GM12878 (cell line): ENCODE results near the gene CEP295NL. TPM values are rescaled to one million over a fixed set of nuclear protein-coding genes. Genes with fewer than 3 reads are reported as not detected.
"Not testable (repeated sequence)": the region's sequence is repeated elsewhere in the genome, so short reads cannot be mapped to it uniquely, and the experiment has no call there.

Experiments
- ATAC-seq: fragments of 200-7000 bp; cut with Tn5 transposase; 3 replicates; pipeline ENCODE4 v1.9.1; 2020; ENCODE audit warnings: mild to moderate bottlenecking, moderate library complexity
- BruUV-seq: library from RNA; stranded (reverse); fragments of 400-500 nt; replicated peaks from 2 replicates; lab custom pipeline; 2021; lab: Mats Ljungman, UMichigan
- CTCF ChIA-PET: fragments of 300-600 bp; sonication (Branson Sonifier 250); formaldehyde crosslinking; extraction: SDS; loops from one replicate; lab custom pipeline; 2021; ENCODE audit warnings: inconsistent platforms; lab: Yijun Ruan, JAX
- POLR2A ChIA-PET: fragments of 350-600 bp; formaldehyde crosslinking; extraction: SDS; loops from one replicate; lab custom pipeline; 2021; ENCODE audit warnings: inconsistent platforms; lab: Charles Lee
- RAD21 ChIA-PET: fragments of 300-600 bp; sonication (Branson Sonifier 250); formaldehyde crosslinking; loops from one replicate; lab custom pipeline; 2023; ENCODE audit warnings: antibody characterized with exemption; ENCODE audit not compliant: unreplicated experiment; lab: Charles Lee
- SMC1A ChIA-PET: fragments of 300-600 bp; sonication (Branson Sonifier 250); formaldehyde crosslinking; loops from one replicate; lab custom pipeline; 2023; ENCODE audit not compliant: unreplicated experiment, uncharacterized antibody; lab: Charles Lee
- DNase-seq: peaks from one replicate; pipeline ENCODE4 v3.0.0-alpha.2; 2011; ENCODE audit warnings: low read depth, low spot score
- FAIRE-seq: peaks from 3 replicates; lab custom pipeline; 2011; peaks lifted over from hg19 to GRCh38; lab: Jason Lieb, UNC
- H2AFZ ChIP-seq: 2 replicates; pipeline ENCODE4 v1.6.0; 2011; ENCODE audit warnings: low read depth, low read length, control low read depth; ENCODE audit not compliant: control insufficient read depth
- H3K27ac ChIP-seq: 2 replicates; pipeline ENCODE4 v1.5.1; 2011; ENCODE audit warnings: control low read depth; ENCODE audit not compliant: control insufficient read depth, insufficient read depth
- H3K27me3 ChIP-seq, 2 experiments: replicated peaks in 1 of 2; 2 replicates each; pipeline versions ENCODE4 v1.6.0 to v1.6.1; 2011; ENCODE audit warnings: low read length in 1 of 2; ENCODE audit not compliant: control insufficient read depth in 2 of 2, insufficient read depth in 2 of 2
- H3K36me3 ChIP-seq, 2 experiments: 2 replicates each; pipeline ENCODE4 v1.5.1; 2011; ENCODE audit warnings: low read length in 1 of 2; ENCODE audit not compliant: control insufficient read depth in 2 of 2, insufficient read depth in 2 of 2
- H3K4me1 ChIP-seq: 2 replicates; pipeline ENCODE4 v1.6.1; 2011; ENCODE audit warnings: mild to moderate bottlenecking, low read length, moderate library complexity, mixed read lengths; ENCODE audit not compliant: control insufficient read depth, insufficient read depth
- H3K4me2 ChIP-seq: 2 replicates; pipeline ENCODE4 v1.6.0; 2011; ENCODE audit warnings: control low read depth; ENCODE audit not compliant: control insufficient read depth, insufficient read depth
- H3K4me3 ChIP-seq: fragments of 200-600 bp; sonication (generic); 2 replicates; pipeline ENCODE4 v1.5.1; 2016
- H3K79me2 ChIP-seq: 2 replicates; pipeline ENCODE4 v1.6.0; 2011; ENCODE audit warnings: low read length; ENCODE audit not compliant: control insufficient read depth, insufficient read depth
- H3K9ac ChIP-seq: 2 replicates; pipeline ENCODE4 v1.8.0; 2011; ENCODE audit warnings: low read length, control low read depth, mixed read lengths; ENCODE audit not compliant: control insufficient read depth, insufficient read depth
- H3K9me3 ChIP-seq: replicated peaks from 3 replicates; pipeline ENCODE4 v1.5.1; 2011; ENCODE audit warnings: mild to moderate bottlenecking, low read length; ENCODE audit not compliant: control insufficient read depth, insufficient read depth
- H4K20me1 ChIP-seq: 2 replicates; pipeline ENCODE4 v1.6.0; 2011; ENCODE audit not compliant: control insufficient read depth, insufficient read depth
- MEF2A ChIP-seq: IDR thresholded peaks from 2 replicates; pipeline ENCODE4 v1.6.1; 2011; ENCODE audit warnings: low read depth, mild to moderate bottlenecking, low read length, moderate library complexity; ENCODE audit not compliant: insufficient read depth
- SPI1 ChIP-seq: IDR thresholded peaks from 2 replicates; pipeline ENCODE4 v1.6.1; 2011; ENCODE audit warnings: low read depth, mild to moderate bottlenecking, low read length, moderate library complexity, borderline replicate concordance; ENCODE audit not compliant: insufficient read depth
- WGBS: methylation state at CpG from one replicate; pipeline ENCODE4 v1.1.6; 2016; ENCODE audit warnings: low lambda C conversion rate; ENCODE audit not compliant: insufficient replicate concordance, insufficient coverage; ENCODE audit errors: missing lambda C conversion rate; 5-methylcytosine and 5-hydroxymethylcytosine counted together
- in situ Hi-C: fragments of 300-500 bp; cut with MboI; formaldehyde crosslinking; loops from 9 replicates; pipeline ENCODE4 v1.14.3; 2018; ENCODE audit warnings: mixed read lengths
- intact Hi-C: fragments of 100-400 bp; cut with micrococcal nuclease; formaldehyde crosslinking; loops from one replicate; pipeline ENCODE4 v1.14.2; 2022; ENCODE audit not compliant: unreplicated experiment
- polyA plus RNA-seq, 11 experiments: library from polyadenylated mRNA; depleted of rRNA in 4 of 11; unstranded in 6 of 11; stranded (reverse) in 5 of 11; fragments of >200 nt; fragmentation: Nextera tagmentation in 4 of 11; fragmentation: Illumina TruSeq in 1 of 11; extraction: Ambion mirVana in 4 of 11; extraction: Trizol in 1 of 11; gene quantifications; 1 replicate in 1 of 11; 2 replicates in 10 of 11; pipeline versions ENCODE4 v1.2.1 to v1.2.3, GENCODE V29; 2011 to 2016; ENCODE audit warnings: inconsistent platforms in 2 of 11, missing spikeins in 2 of 11, low read depth in 1 of 11
- total RNA-seq, 4 experiments: library from RNA; depleted of rRNA in 3 of 4; stranded (reverse); fragments of >200 nt in 3 of 4; fragmentation: Illumina TruSeq in 1 of 4; extraction: Trizol in 1 of 4; gene quantifications; 2 replicates each; pipeline versions ENCODE4 v1.2.1 to v1.2.3, GENCODE V29; 2013 to 2021

Gene CEP295NL
- total and polyA plus RNA-seq, 10 of the 15 experiments (the other 5 are each of a cell fraction or from before 2014, with no cell fraction given), result not detected

- RAD21 ChIA-PET, result interaction anchor here (0.6 kb wide), 1 partner anchor 81 kb away, joined by 3 read pairs; no protein-coding TSS in a partner anchor
- Histone ChIP-seq H2AFZ (no peak overlapping the region; the same call in 1 of the 2 replicates), H3K27ac (no peak overlapping the region)
- ATAC-seq, result peak; percentile 41
- TF ChIP-seq MEF2A (no peak), SPI1 (peak; percentile 54; the same call in 1 of the 2 replicates)
- TF ChIP-seq, all 136 proteins: peak for 1
- ChIA-PET CTCF (interaction anchor here (0.8 to 1.4 kb wide), 3 partner anchors 14 to 81 kb away, joined by 3 to 4 read pairs (median 3); no protein-coding TSS in a partner anchor), SMC1A (interaction anchor here (0.6 to 1.4 kb wide), 2 partner anchors 9 to 852 kb away, joined by 3 read pairs; no protein-coding TSS in a partner anchor), POLR2A (no interaction called here)
- Histone ChIP-seq H3K9ac (no peak overlapping the region), H3K4me2 (peak overlapping the region; percentile 86), H3K36me3 (no peaks in the 10 kb centered on the region), H3K27me3 (no peaks in the 10 kb centered on the region; a peak in 1 of 4 replicates), H4K20me1 (no peaks in the 10 kb centered on the region), H3K4me1 (peaks cover 25% of the 10 kb centered on the region), H3K4me3 (no peak overlapping the region), H3K9me3 (no peaks in the 10 kb centered on the region), H3K79me2 (no peaks in the 10 kb centered on the region)
- in situ Hi-C loops (no loop called here), intact Hi-C loops (no loop called here)
- BruUV-seq, result no TSS peak
- DNase-seq, result no peak
- FAIRE-seq, result no peak
- 85% methylated on average over 16 of the region's 16 CpGs for WGBS
Observed at GRCh38 chr17:78890498-78890897, 12.5 kb downstream of the CEP295NL start.

DNA sequence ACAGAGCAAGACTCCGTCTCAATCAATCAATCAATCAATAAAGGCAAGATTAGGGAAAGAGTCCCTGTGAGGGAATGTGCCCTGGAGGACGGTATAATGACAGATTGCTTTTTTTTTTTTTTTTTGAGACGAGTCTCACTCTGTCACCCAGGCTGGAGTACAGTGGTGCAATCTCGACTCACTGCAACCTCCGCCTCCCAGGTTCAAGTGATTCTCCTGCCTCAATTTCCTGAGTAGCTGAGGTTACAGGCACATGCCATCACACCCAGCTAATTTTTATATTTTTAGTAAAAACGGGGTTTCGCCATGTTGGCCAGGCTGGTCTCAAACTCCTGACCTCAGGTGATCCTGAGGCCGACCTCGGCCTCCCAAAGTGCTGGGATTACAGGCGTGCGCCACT, 12.9 kb downstream of the CEP295NL start:
- H3K9me3 ChIP-seq, in situ Hi-C loops, H3K4me3 ChIP-seq, POLR2A ChIA-PET, H4K20me1 ChIP-seq, H3K36me3 ChIP-seq, ATAC-seq, H3K27ac ChIP-seq, BruUV-seq, DNase-seq, H3K79me2 ChIP-seq, H3K27me3 ChIP-seq, H3K9ac ChIP-seq, intact Hi-C loops, FAIRE-seq, H2AFZ ChIP-seq: not testable (repeated sequence)
- Histone ChIP-seq H3K4me1 (peaks cover 25% of the 10 kb centered on the region), H3K4me2 (peak overlapping the region; percentile 86)
- RAD21 ChIA-PET, result interaction anchor here (0.6 kb wide), 1 partner anchor 81 kb away, joined by 3 read pairs; no protein-coding TSS in a partner anchor
- 74% methylated on average over 8 of the region's 11 CpGs for WGBS
- CTCF ChIA-PET, result interaction anchor here (1.4 kb wide), 2 partner anchors 14 to 82 kb away, joined by 3 to 4 read pairs; no protein-coding TSS in a partner anchor
- SMC1A ChIA-PET, result interaction anchor here (0.6 to 1.4 kb wide), 2 partner anchors 10 to 852 kb away, joined by 3 read pairs; no protein-coding TSS in a partner anchor
